ENCODE measurements around the gene SEMA5B. TPM values are rescaled to one million over a fixed set of nuclear protein-coding genes. Genes with fewer than 3 reads are reported as not detected.

SEMA5B gene
- polyA plus RNA-seq, 2 donors = 0.19 to 0.28 TPM

GRCh38 chr3:122960652-122961051 is 66.9 kb downstream of the SEMA5B start:
- WGBS, 2 donors = 87 to 92% methylated on average over 4 of the region's 4 CpGs
- Histone ChIP-seq H3K36me3 (ENCODE audit: control insufficient read depth in 2 of 2, insufficient read depth in 2 of 2, low read length in 1 of 2) (no peaks in the 10 kb centered on the region), H3K9me3 (ENCODE audit: control insufficient read depth in 2 of 2, insufficient read depth in 1 of 2, low read depth in 1 of 2, low read length in 1 of 2) (no peaks in the 10 kb centered on the region), H3K27ac (ENCODE audit: low read depth in 2 of 2, low read length in 1 of 2) (no peak overlapping the region), H3K4me3 (ENCODE audit: low read depth in 1 of 2, low read length in 2 of 2) (no peak overlapping the region), H3K4me1 (ENCODE audit: control insufficient read depth in 2 of 2, insufficient read depth in 2 of 2, low read length in 1 of 2) (peaks cover 0 to 2% of the 10 kb centered on the region in 2 donors), H3K27me3 (ENCODE audit: control insufficient read depth in 1 of 2, insufficient read depth in 2 of 2, low read length in 2 of 2) (no peaks in the 10 kb centered on the region)

DNA sequence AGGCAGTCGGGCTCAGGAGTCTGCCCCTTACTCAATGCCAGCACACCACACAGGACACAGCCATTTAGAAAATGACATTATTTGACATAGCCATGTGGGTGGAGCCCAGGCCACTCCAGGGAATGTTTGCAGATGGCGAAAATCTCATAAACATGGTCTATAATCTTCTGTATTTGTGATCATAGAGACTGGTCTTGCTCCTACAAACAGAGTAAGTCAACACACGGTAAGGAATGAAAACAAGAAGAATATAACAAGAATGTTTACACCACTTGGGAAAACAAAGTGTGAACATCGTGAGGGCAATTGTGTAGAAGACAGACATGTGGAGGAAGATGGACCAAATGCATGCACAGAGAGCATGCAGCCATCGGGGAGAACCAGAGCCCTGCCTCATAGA is 68.2 kb downstream of the SEMA5B start:
- H3K4me1 ChIP-seq (ENCODE audit: control insufficient read depth in 2 of 2, insufficient read depth in 2 of 2, low read length in 1 of 2) = peaks cover 0 to 2% of the 10 kb centered on the region in 2 donors
- no peaks in the 10 kb centered on the region for H3K27me3 ChIP-seq (ENCODE audit: control insufficient read depth in 1 of 2, insufficient read depth in 2 of 2, low read length in 2 of 2)
- 67 to 73% methylated on average over 5 of the region's 5 CpGs for WGBS, 2 donors
- no peak overlapping the region for H3K27ac ChIP-seq (ENCODE audit: low read depth in 2 of 2, low read length in 1 of 2)
- H3K36me3 ChIP-seq (ENCODE audit: control insufficient read depth in 2 of 2, insufficient read depth in 2 of 2, low read length in 1 of 2) = no peaks in the 10 kb centered on the region
- H3K9me3 ChIP-seq (ENCODE audit: control insufficient read depth in 2 of 2, insufficient read depth in 1 of 2, low read depth in 1 of 2, low read length in 1 of 2) = no peaks in the 10 kb centered on the region
- no peak overlapping the region for H3K4me3 ChIP-seq (ENCODE audit: low read depth in 1 of 2, low read length in 2 of 2)

GRCh38 chr3:122957707-122958689 is 69.6 kb downstream of the SEMA5B start:
- 53 to 59% methylated on average over 7 of the region's 7 CpGs for WGBS, 2 donors
- H3K4me1 ChIP-seq (ENCODE audit: control insufficient read depth in 2 of 2, insufficient read depth in 2 of 2, low read length in 1 of 2) = no peaks in the 10 kb centered on the region
- H3K27me3 ChIP-seq (ENCODE audit: control insufficient read depth in 1 of 2, insufficient read depth in 2 of 2, low read length in 2 of 2) = no peaks in the 10 kb centered on the region
- no peak overlapping the region for H3K27ac ChIP-seq (ENCODE audit: low read depth in 2 of 2, low read length in 1 of 2)
- H3K9me3 ChIP-seq (ENCODE audit: control insufficient read depth in 2 of 2, insufficient read depth in 1 of 2, low read depth in 1 of 2, low read length in 1 of 2) = no peaks in the 10 kb centered on the region
- H3K36me3 ChIP-seq (ENCODE audit: control insufficient read depth in 2 of 2, insufficient read depth in 2 of 2, low read length in 1 of 2) = no peaks in the 10 kb centered on the region
- no peak overlapping the region for H3K4me3 ChIP-seq (ENCODE audit: low read depth in 1 of 2, low read length in 2 of 2)

GRCh38 chr3:122956693-122957455 is 70.7 kb downstream of the SEMA5B start:
- Histone ChIP-seq H3K9me3 (ENCODE audit: control insufficient read depth in 2 of 2, insufficient read depth in 1 of 2, low read depth in 1 of 2, low read length in 1 of 2) (no peaks in the 10 kb centered on the region), H3K4me1 (ENCODE audit: control insufficient read depth in 2 of 2, insufficient read depth in 2 of 2, low read length in 1 of 2) (peaks cover 0 to 3% of the 10 kb centered on the region in 2 donors), H3K36me3 (ENCODE audit: control insufficient read depth in 2 of 2, insufficient read depth in 2 of 2, low read length in 1 of 2) (no peaks in the 10 kb centered on the region), H3K4me3 (ENCODE audit: low read depth in 1 of 2, low read length in 2 of 2) (no peak overlapping the region), H3K27me3 (ENCODE audit: control insufficient read depth in 1 of 2, insufficient read depth in 2 of 2, low read length in 2 of 2) (no peaks in the 10 kb centered on the region), H3K27ac (ENCODE audit: low read depth in 2 of 2, low read length in 1 of 2) (peak overlapping the region; percentile 4 to 13)
- 71 to 74% methylated on average over 15 of the region's 15 CpGs for WGBS, 2 donors

GRCh38 chr3:122955916-122956692 is 71.5 kb downstream of the SEMA5B start:
- Histone ChIP-seq H3K27ac (ENCODE audit: low read depth in 2 of 2, low read length in 1 of 2) (peak overlapping the region in 1 of 2 donors; percentile 4), H3K4me3 (ENCODE audit: low read depth in 1 of 2, low read length in 2 of 2) (no peak overlapping the region), H3K9me3 (ENCODE audit: control insufficient read depth in 2 of 2, insufficient read depth in 1 of 2, low read depth in 1 of 2, low read length in 1 of 2) (no peaks in the 10 kb centered on the region), H3K4me1 (ENCODE audit: control insufficient read depth in 2 of 2, insufficient read depth in 2 of 2, low read length in 1 of 2) (peaks cover 0 to 3% of the 10 kb centered on the region in 2 donors), H3K27me3 (ENCODE audit: control insufficient read depth in 1 of 2, insufficient read depth in 2 of 2, low read length in 2 of 2) (no peaks in the 10 kb centered on the region), H3K36me3 (ENCODE audit: control insufficient read depth in 2 of 2, insufficient read depth in 2 of 2, low read length in 1 of 2) (no peaks in the 10 kb centered on the region)
- 82 to 88% methylated on average over 20 of the region's 20 CpGs for WGBS, 2 donors

- H3K36me3 ChIP-seq (ENCODE audit: control insufficient read depth in 2 of 2, insufficient read depth in 2 of 2, low read length in 1 of 2) = no peaks in the 10 kb centered on the region
- H3K27ac ChIP-seq (ENCODE audit: low read depth in 2 of 2, low read length in 1 of 2) = no peak overlapping the region
- peaks cover 0 to 3% of the 10 kb centered on the region in 2 donors for H3K4me1 ChIP-seq (ENCODE audit: control insufficient read depth in 2 of 2, insufficient read depth in 2 of 2, low read length in 1 of 2)
- H3K4me3 ChIP-seq (ENCODE audit: low read depth in 1 of 2, low read length in 2 of 2) = no peak overlapping the region
- no peaks in the 10 kb centered on the region for H3K9me3 ChIP-seq (ENCODE audit: control insufficient read depth in 2 of 2, insufficient read depth in 1 of 2, low read depth in 1 of 2, low read length in 1 of 2)
- WGBS, 2 donors = 50 to 58% methylated on average over 3 of the region's 3 CpGs
- no peaks in the 10 kb centered on the region for H3K27me3 ChIP-seq (ENCODE audit: control insufficient read depth in 1 of 2, insufficient read depth in 2 of 2, low read length in 2 of 2)
Observed at GRCh38 chr3:122952520-122952919, 75.0 kb downstream of the SEMA5B start.

DNA sequence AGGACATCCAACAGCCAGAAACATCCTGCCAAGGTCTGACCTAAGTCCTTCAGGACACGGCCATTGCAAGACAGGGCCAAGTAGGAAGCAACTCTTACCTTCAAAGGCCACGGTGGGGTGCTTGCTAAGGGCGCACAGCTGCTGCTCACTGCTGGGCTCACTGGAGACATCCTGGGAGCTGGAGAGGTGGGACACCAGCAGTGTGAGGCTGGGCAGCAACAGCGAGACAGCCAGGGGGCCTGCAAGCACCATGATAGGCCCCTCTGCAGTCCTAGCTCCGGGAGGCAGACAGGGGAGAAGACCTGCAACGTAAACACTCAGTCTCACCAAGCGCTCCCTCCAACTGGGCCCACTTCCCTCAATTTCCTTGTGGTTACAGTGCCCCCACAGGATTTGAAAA is 79.2 kb downstream of the SEMA5B start:
- H3K27ac ChIP-seq (ENCODE audit: low read depth in 2 of 2, low read length in 1 of 2) = no peak overlapping the region
- H3K4me1 ChIP-seq (ENCODE audit: control insufficient read depth in 2 of 2, insufficient read depth in 2 of 2, low read length in 1 of 2) = peaks cover 0 to 3% of the 10 kb centered on the region in 2 donors
- 78 to 84% methylated on average over 7 of the region's 7 CpGs for WGBS, 2 donors
- H3K4me3 ChIP-seq (ENCODE audit: low read depth in 1 of 2, low read length in 2 of 2) = no peak overlapping the region
- no peaks in the 10 kb centered on the region for H3K27me3 ChIP-seq (ENCODE audit: control insufficient read depth in 1 of 2, insufficient read depth in 2 of 2, low read length in 2 of 2)
- H3K9me3 ChIP-seq (ENCODE audit: control insufficient read depth in 2 of 2, insufficient read depth in 1 of 2, low read depth in 1 of 2, low read length in 1 of 2) = no peaks in the 10 kb centered on the region
- H3K36me3 ChIP-seq (ENCODE audit: control insufficient read depth in 2 of 2, insufficient read depth in 2 of 2, low read length in 1 of 2) = no peaks in the 10 kb centered on the region

DNA sequence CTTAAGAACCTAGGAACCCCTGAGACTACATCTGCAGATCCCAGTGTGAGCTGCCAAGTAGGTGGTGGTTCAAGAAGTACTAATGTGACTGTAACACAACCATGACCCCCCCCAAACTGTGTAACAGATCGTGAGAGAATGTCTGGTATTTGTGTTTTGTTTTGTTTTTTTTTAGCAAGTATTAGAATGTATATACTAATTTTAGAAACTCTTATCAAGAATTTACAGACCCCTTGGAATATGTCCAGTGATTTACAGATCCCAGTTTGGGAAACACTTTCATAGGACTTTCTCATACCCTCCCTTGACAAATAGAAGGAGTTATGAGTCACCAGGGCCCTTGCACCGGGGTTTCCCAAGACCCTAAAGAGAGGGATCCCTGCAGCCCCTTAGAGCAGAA is 79.8 kb downstream of the SEMA5B start:
- no peaks in the 10 kb centered on the region for H3K27me3 ChIP-seq (ENCODE audit: control insufficient read depth in 1 of 2, insufficient read depth in 2 of 2, low read length in 2 of 2)

DNA sequence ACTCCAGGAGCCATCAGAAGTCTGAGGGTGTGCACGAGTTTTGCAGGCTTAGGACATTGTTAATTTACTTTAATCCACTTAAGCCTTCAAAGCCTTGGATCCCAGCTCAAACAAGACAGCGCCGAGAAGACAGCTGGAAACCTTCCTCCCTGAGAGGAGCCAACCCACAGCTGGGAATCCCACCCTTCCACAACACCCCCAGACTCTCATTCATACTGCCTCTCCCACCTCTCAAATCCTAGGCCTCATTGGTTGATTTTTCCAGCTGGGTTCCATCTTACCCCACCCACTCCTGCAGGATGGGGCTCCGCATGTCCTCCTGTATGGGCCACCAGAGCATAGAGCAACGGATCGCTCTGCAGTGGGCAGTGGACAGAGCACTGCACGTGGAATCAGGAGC is 80.4 kb downstream of the SEMA5B start:
- Histone ChIP-seq H3K4me1 (ENCODE audit: control insufficient read depth in 2 of 2, insufficient read depth in 2 of 2, low read length in 1 of 2) (peaks cover 0 to 3% of the 10 kb centered on the region in 2 donors), H3K27ac (ENCODE audit: low read depth in 2 of 2, low read length in 1 of 2) (no peak overlapping the region), H3K27me3 (ENCODE audit: control insufficient read depth in 1 of 2, insufficient read depth in 2 of 2, low read length in 2 of 2) (no peaks in the 10 kb centered on the region), H3K36me3 (ENCODE audit: control insufficient read depth in 2 of 2, insufficient read depth in 2 of 2, low read length in 1 of 2) (no peaks in the 10 kb centered on the region), H3K9me3 (ENCODE audit: control insufficient read depth in 2 of 2, insufficient read depth in 1 of 2, low read depth in 1 of 2, low read length in 1 of 2) (no peaks in the 10 kb centered on the region), H3K4me3 (ENCODE audit: low read depth in 1 of 2, low read length in 2 of 2) (no peak overlapping the region)
- WGBS, 2 donors = 66 to 67% methylated on average over 7 of the region's 7 CpGs

More for the DNA sequence above, 79.8 kb downstream of the SEMA5B start:
- 59 to 70% methylated on average over 2 of the region's 2 CpGs for WGBS, 2 donors
- Histone ChIP-seq H3K4me1 (ENCODE audit: control insufficient read depth in 2 of 2, insufficient read depth in 2 of 2, low read length in 1 of 2) (peaks cover 3% of the 10 kb centered on the region in 2 donors), H3K36me3 (ENCODE audit: control insufficient read depth in 2 of 2, insufficient read depth in 2 of 2, low read length in 1 of 2) (no peaks in the 10 kb centered on the region), H3K27ac (ENCODE audit: low read depth in 2 of 2, low read length in 1 of 2) (no peak overlapping the region), H3K9me3 (ENCODE audit: control insufficient read depth in 2 of 2, insufficient read depth in 1 of 2, low read depth in 1 of 2, low read length in 1 of 2) (no peaks in the 10 kb centered on the region), H3K4me3 (ENCODE audit: low read depth in 1 of 2, low read length in 2 of 2) (no peak overlapping the region)
